Astrocyte (in vitro differentiated cells and primary cell): Measurements from ENCODE around the gene SEMA3G. TPM values are rescaled to one million over a fixed set of nuclear protein-coding genes. Genes with fewer than 3 reads are reported as not detected.

Source experiments
- DNase-seq: peaks from one replicate; pipeline ENCODE4 v3.0.0-alpha.2; 2010; ENCODE audit warnings: low read depth
- FAIRE-seq: peaks from 2 replicates; lab custom pipeline; 2011; peaks lifted over from hg19 to GRCh38; lab: Jason Lieb, UNC
- H2AFZ ChIP-seq: 2 replicates; pipeline ENCODE4 v1.6.0; 2012; ENCODE audit warnings: low read depth, low read length, inconsistent platforms
- H3K27ac ChIP-seq: 2 replicates; pipeline ENCODE4 v1.5.1; 2011; ENCODE audit warnings: low read depth, low read length, inconsistent platforms
- H3K27me3 ChIP-seq: 2 replicates; pipeline ENCODE4 v1.6.0; 2011; ENCODE audit warnings: low read length, inconsistent platforms; ENCODE audit not compliant: insufficient read depth
- H3K36me3 ChIP-seq: 2 replicates; pipeline ENCODE4 v1.5.1; 2011; ENCODE audit warnings: low read length, inconsistent platforms; ENCODE audit not compliant: insufficient read depth
- H3K4me1 ChIP-seq: 2 replicates; pipeline ENCODE4 v1.5.1; 2011; ENCODE audit warnings: low read length, inconsistent platforms; ENCODE audit not compliant: insufficient read depth
- H3K4me2 ChIP-seq: 2 replicates; pipeline ENCODE4 v1.6.0; 2012; ENCODE audit warnings: low read length, inconsistent platforms
- H3K4me3 ChIP-seq: 2 replicates; pipeline ENCODE4 v1.5.1; 2011; ENCODE audit warnings: low read depth, mild to moderate bottlenecking, low read length, inconsistent platforms; ENCODE audit not compliant: insufficient read depth
- H3K79me2 ChIP-seq: 2 replicates; pipeline ENCODE4 v1.6.0; 2012; ENCODE audit warnings: mild to moderate bottlenecking, low read length, inconsistent platforms; ENCODE audit not compliant: insufficient read depth
- H3K9ac ChIP-seq: 2 replicates; pipeline ENCODE4 v1.6.0; 2012; ENCODE audit warnings: mild to moderate bottlenecking, low read length, inconsistent platforms
- H3K9me3 ChIP-seq: 2 replicates; pipeline ENCODE4 v1.5.1; 2012; ENCODE audit warnings: low read depth, mild to moderate bottlenecking, low read length, inconsistent platforms; ENCODE audit not compliant: insufficient read depth
- H4K20me1 ChIP-seq: 2 replicates; pipeline ENCODE4 v1.6.0; 2012; ENCODE audit warnings: low read length, inconsistent platforms; ENCODE audit not compliant: insufficient read depth
- H3K27ac Mint-ChIP-seq: one replicate; pipeline ENCODE4 v1.8.0; 2021; ENCODE audit warnings: mild to moderate bottlenecking, mixed read lengths; ENCODE audit not compliant: unreplicated experiment
- H3K27me3 Mint-ChIP-seq: one replicate; pipeline ENCODE4 v1.8.0; 2021; ENCODE audit warnings: low read depth, mixed read lengths; ENCODE audit not compliant: unreplicated experiment
- H3K36me3 Mint-ChIP-seq: one replicate; pipeline ENCODE4 v1.8.0; 2021; ENCODE audit warnings: low read depth, mixed read lengths; ENCODE audit not compliant: unreplicated experiment
- H3K4me1 Mint-ChIP-seq: one replicate; pipeline ENCODE4 v1.8.0; 2021; ENCODE audit warnings: low read depth, mixed read lengths; ENCODE audit not compliant: unreplicated experiment
- H3K4me3 Mint-ChIP-seq: one replicate; pipeline ENCODE4 v1.8.0; 2021; ENCODE audit warnings: mild to moderate bottlenecking, moderate library complexity, mixed read lengths; ENCODE audit not compliant: unreplicated experiment
- H3K9me3 Mint-ChIP-seq: one replicate; pipeline ENCODE4 v1.8.0; 2021; ENCODE audit warnings: mild to moderate bottlenecking, mixed read lengths; ENCODE audit not compliant: unreplicated experiment
- CTCF ChIP-seq: IDR thresholded peaks from 2 replicates; pipeline ENCODE4 v1.5.1; 2011; ENCODE audit warnings: low read depth, mild to moderate bottlenecking, inconsistent platforms, low read length, moderate library complexity; ENCODE audit not compliant: insufficient read depth
- EZH2 ChIP-seq: IDR thresholded peaks from 2 replicates; pipeline ENCODE4 v1.6.1; 2012; ENCODE audit warnings: mild to moderate bottlenecking, low read length, inconsistent platforms; ENCODE audit not compliant: insufficient read depth
- total RNA-seq: library from RNA; stranded (reverse); gene quantifications from 2 replicates; pipeline ENCODE4 v1.2.1, GENCODE V29; 2021

Gene SEMA3G
- total RNA-seq, 1 donor from 2014 or later, result 0.09 TPM

- FAIRE-seq (no peak), DNase-seq (no peak)
- Histone ChIP-seq H2AFZ (no peak overlapping the region), H3K27me3 (no peaks in the 10 kb centered on the region), H3K4me1 (peaks cover 27% of the 10 kb centered on the region), H3K79me2 (peaks cover 27% of the 10 kb centered on the region), H3K4me3 (no peak overlapping the region), H3K9me3 (no peaks in the 10 kb centered on the region), H3K4me2 (no peak overlapping the region), H3K9ac (no peak overlapping the region), H3K36me3 (peaks cover 1% of the 10 kb centered on the region), H4K20me1 (peaks cover 16% of the 10 kb centered on the region), H3K27ac (no peak overlapping the region)
- peaks cover 19% of the 10 kb centered on the region for H3K4me1 Mint-ChIP-seq
- no peak overlapping the region for H3K4me3 Mint-ChIP-seq
- H3K36me3 Mint-ChIP-seq, result peaks cover 4% of the 10 kb centered on the region
- TF ChIP-seq EZH2 (no peak), CTCF (no peak)
- no peak overlapping the region for H3K27ac Mint-ChIP-seq
- peaks cover 6% of the 10 kb centered on the region for H3K27me3 Mint-ChIP-seq
- H3K9me3 Mint-ChIP-seq, result no peaks in the 10 kb centered on the region
Observed at GRCh38 chr3:52452570-52453221, 7.8 kb upstream of the SEMA3G start.

DNA sequence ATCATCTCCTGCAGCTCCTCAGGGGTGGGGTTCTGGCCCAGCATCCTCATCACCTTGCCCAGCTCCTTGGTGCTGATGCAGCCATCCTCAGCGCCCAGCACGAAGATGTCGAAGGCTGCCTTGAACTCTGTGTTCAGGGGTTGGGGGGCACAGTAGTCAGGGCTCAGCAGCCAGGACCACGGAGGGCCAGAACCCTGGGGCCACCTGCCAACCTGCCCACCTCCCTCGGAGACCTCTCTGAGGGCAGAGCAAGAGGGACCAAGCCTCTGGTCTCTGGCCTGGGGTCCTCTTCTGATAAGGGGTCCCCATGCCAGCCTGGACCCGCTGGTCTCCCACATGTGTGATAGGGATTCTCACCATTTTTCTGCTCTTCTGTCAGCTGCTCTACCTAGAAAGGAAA is 7.2 kb upstream of the SEMA3G start:
- no peak for DNase-seq
- no peak overlapping the region for H3K4me2 ChIP-seq
- H3K4me3 Mint-ChIP-seq, result no peak overlapping the region
- H3K9ac ChIP-seq, result no peak overlapping the region
- H4K20me1 ChIP-seq, result peaks cover 10% of the 10 kb centered on the region
- TF ChIP-seq CTCF, result no peak
- no peak for TF ChIP-seq EZH2
- H3K27ac ChIP-seq, result no peak overlapping the region
- no peaks in the 10 kb centered on the region for H3K36me3 ChIP-seq
- no peaks in the 10 kb centered on the region for H3K27me3 ChIP-seq
- H3K9me3 Mint-ChIP-seq, result no peaks in the 10 kb centered on the region
- H3K9me3 ChIP-seq, result no peaks in the 10 kb centered on the region
- peaks cover 21% of the 10 kb centered on the region for H3K79me2 ChIP-seq
- no peak overlapping the region for H3K27ac Mint-ChIP-seq
- H3K27me3 Mint-ChIP-seq, result peaks cover 6% of the 10 kb centered on the region
- H3K4me1 Mint-ChIP-seq, result peaks cover 18% of the 10 kb centered on the region
- peaks cover 23% of the 10 kb centered on the region for H3K4me1 ChIP-seq
- FAIRE-seq, result no peak
- H3K4me3 ChIP-seq, result no peak overlapping the region
- no peak overlapping the region for H2AFZ ChIP-seq
- H3K36me3 Mint-ChIP-seq, result peaks cover 4% of the 10 kb centered on the region
